Astrocyte (in vitro differentiated cells and primary cell): ENCODE data around the gene MPP2.

Experiments
- EZH2 ChIP-seq: IDR thresholded peaks from 2 replicates; pipeline ENCODE4 v1.6.1; 2012; ENCODE audit warnings: mild to moderate bottlenecking, low read length, inconsistent platforms; ENCODE audit not compliant: insufficient read depth
- TF ChIP-seq, protein P1 (sequence below): IDR thresholded peaks from 2 replicates; pipeline ENCODE4 v1.5.1; 2011; ENCODE audit warnings: low read depth, mild to moderate bottlenecking, inconsistent platforms, low read length, moderate library complexity; ENCODE audit not compliant: insufficient read depth

DNA sequence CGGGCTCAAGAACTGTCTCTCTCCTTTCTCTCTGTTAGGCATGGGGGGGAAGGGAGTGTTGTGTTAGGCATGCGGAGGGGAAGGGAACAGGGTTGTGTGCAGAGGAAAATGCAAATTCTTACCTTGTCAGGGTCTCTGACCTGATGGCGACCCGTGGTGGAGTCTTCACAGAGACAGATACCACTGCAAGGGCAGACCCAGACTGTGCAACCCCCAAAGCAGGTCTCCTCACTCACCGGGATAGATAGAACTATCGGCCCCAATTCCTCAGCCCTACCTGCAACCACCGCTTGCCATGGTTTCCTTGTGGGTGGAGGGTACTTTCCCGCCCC lies 9.6 kb upstream of the MPP2 start:
- TF ChIP-seq, protein P1, sequence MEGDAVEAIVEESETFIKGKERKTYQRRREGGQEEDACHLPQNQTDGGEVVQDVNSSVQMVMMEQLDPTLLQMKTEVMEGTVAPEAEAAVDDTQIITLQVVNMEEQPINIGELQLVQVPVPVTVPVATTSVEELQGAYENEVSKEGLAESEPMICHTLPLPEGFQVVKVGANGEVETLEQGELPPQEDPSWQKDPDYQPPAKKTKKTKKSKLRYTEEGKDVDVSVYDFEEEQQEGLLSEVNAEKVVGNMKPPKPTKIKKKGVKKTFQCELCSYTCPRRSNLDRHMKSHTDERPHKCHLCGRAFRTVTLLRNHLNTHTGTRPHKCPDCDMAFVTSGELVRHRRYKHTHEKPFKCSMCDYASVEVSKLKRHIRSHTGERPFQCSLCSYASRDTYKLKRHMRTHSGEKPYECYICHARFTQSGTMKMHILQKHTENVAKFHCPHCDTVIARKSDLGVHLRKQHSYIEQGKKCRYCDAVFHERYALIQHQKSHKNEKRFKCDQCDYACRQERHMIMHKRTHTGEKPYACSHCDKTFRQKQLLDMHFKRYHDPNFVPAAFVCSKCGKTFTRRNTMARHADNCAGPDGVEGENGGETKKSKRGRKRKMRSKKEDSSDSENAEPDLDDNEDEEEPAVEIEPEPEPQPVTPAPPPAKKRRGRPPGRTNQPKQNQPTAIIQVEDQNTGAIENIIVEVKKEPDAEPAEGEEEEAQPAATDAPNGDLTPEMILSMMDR, result no peak
- no peak for TF ChIP-seq EZH2
